HepG2 (cell line): Measurements from ENCODE around the gene DOK5. TPM values are rescaled to one million over a fixed set of nuclear protein-coding genes. Genes with fewer than 3 reads are reported as not detected.

Experiments
- ATAC-seq: fragments of 200-7000 bp; cut with Tn5 transposase; 3 replicates; pipeline ENCODE4 v1.9.1; 2020; ENCODE audit warnings: mild to moderate bottlenecking, moderate library complexity
- BruUV-seq: library from RNA; stranded (reverse); fragments of 400-500 nt; replicated peaks from 2 replicates; lab custom pipeline; 2021; lab: Mats Ljungman, UMichigan
- CTCF ChIA-PET: fragments of 300-600 bp; formaldehyde crosslinking; extraction: SDS; loops from one replicate; lab custom pipeline; 2021; ENCODE audit warnings: low total read pairs, inconsistent platforms, low intra/inter-chr PET ratio; lab: Yijun Ruan, JAX
- POLR2A ChIA-PET: fragments of 350-600 bp; sonication (Branson Sonifier 250); formaldehyde crosslinking; loops from one replicate; lab custom pipeline; 2020; ENCODE audit warnings: antibody characterized with exemption, inconsistent platforms; lab: Yijun Ruan, JAX
- DNase-seq: peaks from one replicate; pipeline ENCODE4 v3.0.0-alpha.2; 2015; ENCODE audit warnings: low spot score
- FAIRE-seq: peaks from 3 replicates; lab custom pipeline; 2011; peaks lifted over from hg19 to GRCh38; lab: Jason Lieb, UNC
- H2AFZ ChIP-seq: one replicate; pipeline ENCODE4 v1.6.1; 2011; ENCODE audit warnings: low read length, inconsistent platforms
- H3K27ac ChIP-seq: fragments of 300-600 bp; 3 replicates; pipeline ENCODE4 v1.8.0; 2011; ENCODE audit warnings: mixed run types, mild to moderate bottlenecking, mixed read lengths, low read length, inconsistent platforms; ENCODE audit not compliant: insufficient read depth; ENCODE audit errors: extremely low read length
- H3K27me3 ChIP-seq, 2 experiments: fragments of 200-600 bp in 1 of 2; 2 replicates in 1 of 2; 3 replicates in 1 of 2; pipeline versions ENCODE4 v1.6.0 to v1.8.0; 2011; ENCODE audit warnings: low read length in 2 of 2, mild to moderate bottlenecking in 2 of 2, moderate library complexity in 2 of 2, inconsistent platforms in 1 of 2; ENCODE audit not compliant: insufficient read depth in 2 of 2, control insufficient read depth in 1 of 2
- H3K36me3 ChIP-seq, 2 experiments: fragments of 200-600 bp in 1 of 2; replicated peaks in 1 of 2; 2 replicates in 1 of 2; 3 replicates in 1 of 2; pipeline versions ENCODE4 v1.5.1 to v1.8.0; 2011; ENCODE audit warnings: low read length in 2 of 2, inconsistent platforms in 1 of 2; ENCODE audit not compliant: insufficient read depth in 2 of 2, control insufficient read depth in 1 of 2
- H3K4me1 ChIP-seq: 2 replicates; pipeline ENCODE4 v1.5.1; 2012; ENCODE audit warnings: low read length, inconsistent platforms; ENCODE audit not compliant: insufficient read depth
- H3K4me2 ChIP-seq: 2 replicates; pipeline ENCODE4 v1.6.0; 2011; ENCODE audit warnings: low read depth, low read length, inconsistent platforms
- H3K4me3 ChIP-seq, 3 experiments: fragments of 200-600 bp in 1 of 3; sonication (generic), shearing (Covaris generic) in 1 of 3; replicated peaks in 1 of 3; 2 replicates each; pipeline ENCODE4 v1.5.1; 2011 to 2016; ENCODE audit warnings: low read length in 3 of 3, inconsistent platforms in 2 of 3, low read depth in 2 of 3, mild to moderate bottlenecking in 2 of 3, control low read depth in 1 of 3, mixed read lengths in 1 of 3; ENCODE audit not compliant: insufficient read depth in 1 of 3
- H3K79me2 ChIP-seq: one replicate; pipeline ENCODE4 v1.6.1; 2011; ENCODE audit warnings: low read length, inconsistent platforms; ENCODE audit not compliant: insufficient read depth
- H3K9ac ChIP-seq: 2 replicates; pipeline ENCODE4 v1.6.0; 2011; ENCODE audit warnings: mild to moderate bottlenecking, low read depth, low read length, inconsistent platforms; ENCODE audit not compliant: insufficient read depth
- H3K9me3 ChIP-seq: 2 replicates; pipeline ENCODE4 v1.5.1; 2012; ENCODE audit warnings: mild to moderate bottlenecking, low read length
- H4K20me1 ChIP-seq: 2 replicates; pipeline ENCODE4 v1.6.0; 2011; ENCODE audit warnings: inconsistent platforms, mild to moderate bottlenecking, low read length, moderate library complexity; ENCODE audit not compliant: insufficient read depth
- CCAR2 ChIP-seq: fragments of 200-400 bp; formaldehyde crosslinking; optimal IDR thresholded peaks from 2 replicates; pipeline ENCODE3; 2018; ENCODE audit warnings: low read depth, mild to moderate bottlenecking, low read length, moderate library complexity
- GTF2F1 ChIP-seq: fragments of 150-350 bp; IDR thresholded peaks from 2 replicates; pipeline ENCODE4 v1.6.1; 2014; ENCODE audit warnings: low read length
- ZBTB8A ChIP-seq: sonication (generic); formaldehyde crosslinking; IDR thresholded peaks from 2 replicates; pipeline ENCODE4 v1.4.0; 2020; ENCODE audit warnings: mild to moderate bottlenecking, low read depth, missing genetic modification reagents, borderline replicate concordance
- ZNF160 ChIP-seq: sonication (generic); formaldehyde crosslinking; IDR thresholded peaks from 2 replicates; pipeline ENCODE4 v1.8.0; 2022; ENCODE audit warnings: mild to moderate bottlenecking, inconsistent platforms, missing genetic modification reagents
- ZNF563 ChIP-seq: sonication (generic); formaldehyde crosslinking; IDR thresholded peaks from 2 replicates; pipeline ENCODE4 v1.8.0; 2022; ENCODE audit warnings: mild to moderate bottlenecking, moderate library complexity, missing genetic modification reagents
- WGBS: methylation state at CpG from one replicate; pipeline ENCODE4 v1.1.6; 2017; ENCODE audit warnings: low lambda C conversion rate; 5-methylcytosine and 5-hydroxymethylcytosine counted together
- in situ Hi-C: cut with HindIII; loops from 2 replicates; pipeline ENCODE4 v1.10.0; 2017; ENCODE audit warnings: low pct_unique_long_range_greater_than_20kb; ENCODE audit not compliant: extremely low pct_ligation_motif_present
- intact Hi-C: fragments of 100-400 bp; cut with micrococcal nuclease; formaldehyde crosslinking; loops from one replicate; pipeline ENCODE4 v1.10.0; 2022; ENCODE audit not compliant: unreplicated experiment
- polyA plus RNA-seq, 8 experiments: library from polyadenylated mRNA; depleted of rRNA in 3 of 8; stranded (reverse) in 7 of 8; unstranded in 1 of 8; fragments of >200 nt; fragmentation: Illumina TruSeq in 4 of 8; extraction: Trizol in 4 of 8; gene quantifications; 2 replicates each; pipeline versions ENCODE4 v1.2.1 to v1.2.3, GENCODE V29; 2011 to 2016; ENCODE audit warnings: low read depth in 4 of 8, missing spikeins in 1 of 8, mixed read lengths in 1 of 8; ENCODE audit not compliant: insufficient read depth in 1 of 8
- total RNA-seq, 5 experiments: library from RNA; depleted of rRNA; stranded (reverse); fragments of >200 nt; fragmentation: Illumina TruSeq; extraction: Trizol; gene quantifications; 2 replicates each; pipeline ENCODE4 v1.2.3, GENCODE V29; 2016; ENCODE audit warnings: low read depth in 1 of 5
- TF ChIP-seq, protein P1 (sequence below): sonication (generic); formaldehyde crosslinking; IDR thresholded peaks from 2 replicates; pipeline ENCODE4 v1.4.0; 2020; ENCODE audit warnings: mild to moderate bottlenecking, missing genetic modification reagents, borderline replicate concordance
- TF ChIP-seq, protein P2 (sequence below): IDR thresholded peaks from 2 replicates; pipeline ENCODE4 v1.6.1; 2012; ENCODE audit warnings: low read depth, low read length, improper control_type of control experiment
- TF ChIP-seq, protein P3 (sequence below): sonication (generic); formaldehyde crosslinking; IDR thresholded peaks from 2 replicates; pipeline ENCODE4 v1.4.0; 2020; ENCODE audit warnings: missing genetic modification reagents, mild to moderate bottlenecking, borderline replicate concordance
- TF ChIP-seq, protein P4 (sequence below): IDR thresholded peaks from 2 replicates; pipeline ENCODE4 v1.6.1; 2016; ENCODE audit warnings: low read depth, missing genetic modification reagents, missing compliant biosample characterization

DOK5 gene
- total and polyA plus RNA-seq, 2 of the 13 experiments (the other 11 are each of a cell fraction or from before 2014, with no cell fraction given), result not detected

DNA sequence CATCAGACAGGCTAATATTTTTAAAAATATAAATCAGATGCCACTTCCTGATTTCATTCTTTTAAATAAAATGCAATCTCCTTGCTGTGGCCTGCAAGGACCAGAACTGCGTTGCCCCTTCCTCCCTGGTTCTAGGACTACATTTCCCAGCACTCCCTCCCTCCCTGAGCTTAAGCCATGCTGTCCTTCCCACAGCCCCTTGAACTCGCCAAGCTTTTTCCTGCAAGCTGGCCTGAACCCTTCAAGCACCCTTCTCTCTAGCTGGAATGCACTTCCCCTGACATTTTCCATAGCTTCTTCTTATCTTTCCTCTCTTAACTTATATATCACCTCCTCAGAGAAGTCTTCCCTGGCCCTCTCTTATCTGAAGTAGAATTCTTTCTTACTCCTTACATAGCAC, 6.1 kb upstream of the DOK5 start:
- in situ Hi-C loops, result no loop called here
- 6% methylated on average over 2 of the region's 2 CpGs for WGBS
- Histone ChIP-seq H4K20me1 (no peaks in the 10 kb centered on the region), H2AFZ (no peak overlapping the region), H3K4me1 (no peaks in the 10 kb centered on the region), H3K4me3 (no peak overlapping the region), H3K79me2 (no peaks in the 10 kb centered on the region), H3K27me3 (peaks cover under 1 to 7% of the 10 kb centered on the region in 2 experiments; a peak in 3 of 5 replicates), H3K9ac (no peak overlapping the region), H3K4me2 (no peak overlapping the region), H3K36me3 (no peaks in the 10 kb centered on the region), H3K27ac (no peak overlapping the region), H3K9me3 (no peaks in the 10 kb centered on the region)
- ATAC-seq (no peak), FAIRE-seq (no peak), DNase-seq (no peak)
- BruUV-seq, result no TSS peak
- ChIA-PET POLR2A (no interaction called here), CTCF (no interaction called here)
- intact Hi-C loops, result no loop called here
- TF ChIP-seq ZNF160 (CRISPR knock-in tag), result no peak
- no peak for TF ChIP-seq ZBTB8A (CRISPR knock-in tag)
- TF ChIP-seq, protein P1, sequence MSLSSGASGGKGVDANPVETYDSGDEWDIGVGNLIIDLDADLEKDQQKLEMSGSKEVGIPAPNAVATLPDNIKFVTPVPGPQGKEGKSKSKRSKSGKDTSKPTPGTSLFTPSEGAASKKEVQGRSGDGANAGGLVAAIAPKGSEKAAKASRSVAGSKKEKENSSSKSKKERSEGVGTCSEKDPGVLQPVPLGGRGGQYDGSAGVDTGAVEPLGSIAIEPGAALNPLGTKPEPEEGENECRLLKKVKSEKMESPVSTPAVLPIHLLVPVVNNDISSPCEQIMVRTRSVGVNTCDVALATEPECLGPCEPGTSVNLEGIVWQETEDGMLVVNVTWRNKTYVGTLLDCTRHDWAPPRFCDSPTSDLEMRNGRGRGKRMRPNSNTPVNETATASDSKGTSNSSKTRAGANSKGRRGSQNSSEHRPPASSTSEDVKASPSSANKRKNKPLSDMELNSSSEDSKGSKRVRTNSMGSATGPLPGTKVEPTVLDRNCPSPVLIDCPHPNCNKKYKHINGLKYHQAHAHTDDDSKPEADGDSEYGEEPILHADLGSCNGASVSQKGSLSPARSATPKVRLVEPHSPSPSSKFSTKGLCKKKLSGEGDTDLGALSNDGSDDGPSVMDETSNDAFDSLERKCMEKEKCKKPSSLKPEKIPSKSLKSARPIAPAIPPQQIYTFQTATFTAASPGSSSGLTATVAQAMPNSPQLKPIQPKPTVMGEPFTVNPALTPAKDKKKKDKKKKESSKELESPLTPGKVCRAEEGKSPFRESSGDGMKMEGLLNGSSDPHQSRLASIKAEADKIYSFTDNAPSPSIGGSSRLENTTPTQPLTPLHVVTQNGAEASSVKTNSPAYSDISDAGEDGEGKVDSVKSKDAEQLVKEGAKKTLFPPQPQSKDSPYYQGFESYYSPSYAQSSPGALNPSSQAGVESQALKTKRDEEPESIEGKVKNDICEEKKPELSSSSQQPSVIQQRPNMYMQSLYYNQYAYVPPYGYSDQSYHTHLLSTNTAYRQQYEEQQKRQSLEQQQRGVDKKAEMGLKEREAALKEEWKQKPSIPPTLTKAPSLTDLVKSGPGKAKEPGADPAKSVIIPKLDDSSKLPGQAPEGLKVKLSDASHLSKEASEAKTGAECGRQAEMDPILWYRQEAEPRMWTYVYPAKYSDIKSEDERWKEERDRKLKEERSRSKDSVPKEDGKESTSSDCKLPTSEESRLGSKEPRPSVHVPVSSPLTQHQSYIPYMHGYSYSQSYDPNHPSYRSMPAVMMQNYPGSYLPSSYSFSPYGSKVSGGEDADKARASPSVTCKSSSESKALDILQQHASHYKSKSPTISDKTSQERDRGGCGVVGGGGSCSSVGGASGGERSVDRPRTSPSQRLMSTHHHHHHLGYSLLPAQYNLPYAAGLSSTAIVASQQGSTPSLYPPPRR (CRISPR knock-in tag), result no peak
- TF ChIP-seq CCAR2, result no peak
- TF ChIP-seq GTF2F1, result no peak
- no peak for TF ChIP-seq ZNF563 (CRISPR knock-in tag)
- TF ChIP-seq, protein P2, sequence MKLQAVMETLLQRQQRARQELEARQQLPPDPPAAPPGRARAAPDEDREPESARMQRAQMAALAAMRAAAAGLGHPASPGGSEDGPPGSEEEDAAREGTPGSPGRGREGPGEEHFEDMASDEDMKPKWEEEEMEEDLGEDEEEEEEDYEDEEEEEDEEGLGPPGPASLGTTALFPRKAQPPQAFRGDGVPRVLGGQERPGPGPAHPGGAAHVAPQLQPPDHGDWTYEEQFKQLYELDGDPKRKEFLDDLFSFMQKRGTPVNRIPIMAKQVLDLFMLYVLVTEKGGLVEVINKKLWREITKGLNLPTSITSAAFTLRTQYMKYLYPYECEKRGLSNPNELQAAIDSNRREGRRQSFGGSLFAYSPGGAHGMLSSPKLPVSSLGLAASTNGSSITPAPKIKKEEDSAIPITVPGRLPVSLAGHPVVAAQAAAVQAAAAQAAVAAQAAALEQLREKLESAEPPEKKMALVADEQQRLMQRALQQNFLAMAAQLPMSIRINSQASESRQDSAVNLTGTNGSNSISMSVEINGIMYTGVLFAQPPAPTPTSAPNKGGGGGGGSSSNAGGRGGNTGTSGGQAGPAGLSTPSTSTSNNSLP, result no peak
- TF ChIP-seq, protein P3, sequence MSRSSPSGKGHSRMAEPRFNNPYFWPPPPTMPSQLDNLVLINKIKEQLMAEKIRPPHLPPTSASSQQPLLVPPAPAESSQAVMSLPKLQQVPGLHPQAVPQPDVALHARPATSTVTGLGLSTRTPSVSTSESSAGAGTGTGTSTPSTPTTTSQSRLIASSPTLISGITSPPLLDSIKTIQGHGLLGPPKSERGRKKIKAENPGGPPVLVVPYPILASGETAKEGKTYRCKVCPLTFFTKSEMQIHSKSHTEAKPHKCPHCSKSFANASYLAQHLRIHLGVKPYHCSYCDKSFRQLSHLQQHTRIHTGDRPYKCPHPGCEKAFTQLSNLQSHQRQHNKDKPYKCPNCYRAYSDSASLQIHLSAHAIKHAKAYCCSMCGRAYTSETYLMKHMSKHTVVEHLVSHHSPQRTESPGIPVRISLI (CRISPR knock-in tag), result no peak
- TF ChIP-seq, protein P4, sequence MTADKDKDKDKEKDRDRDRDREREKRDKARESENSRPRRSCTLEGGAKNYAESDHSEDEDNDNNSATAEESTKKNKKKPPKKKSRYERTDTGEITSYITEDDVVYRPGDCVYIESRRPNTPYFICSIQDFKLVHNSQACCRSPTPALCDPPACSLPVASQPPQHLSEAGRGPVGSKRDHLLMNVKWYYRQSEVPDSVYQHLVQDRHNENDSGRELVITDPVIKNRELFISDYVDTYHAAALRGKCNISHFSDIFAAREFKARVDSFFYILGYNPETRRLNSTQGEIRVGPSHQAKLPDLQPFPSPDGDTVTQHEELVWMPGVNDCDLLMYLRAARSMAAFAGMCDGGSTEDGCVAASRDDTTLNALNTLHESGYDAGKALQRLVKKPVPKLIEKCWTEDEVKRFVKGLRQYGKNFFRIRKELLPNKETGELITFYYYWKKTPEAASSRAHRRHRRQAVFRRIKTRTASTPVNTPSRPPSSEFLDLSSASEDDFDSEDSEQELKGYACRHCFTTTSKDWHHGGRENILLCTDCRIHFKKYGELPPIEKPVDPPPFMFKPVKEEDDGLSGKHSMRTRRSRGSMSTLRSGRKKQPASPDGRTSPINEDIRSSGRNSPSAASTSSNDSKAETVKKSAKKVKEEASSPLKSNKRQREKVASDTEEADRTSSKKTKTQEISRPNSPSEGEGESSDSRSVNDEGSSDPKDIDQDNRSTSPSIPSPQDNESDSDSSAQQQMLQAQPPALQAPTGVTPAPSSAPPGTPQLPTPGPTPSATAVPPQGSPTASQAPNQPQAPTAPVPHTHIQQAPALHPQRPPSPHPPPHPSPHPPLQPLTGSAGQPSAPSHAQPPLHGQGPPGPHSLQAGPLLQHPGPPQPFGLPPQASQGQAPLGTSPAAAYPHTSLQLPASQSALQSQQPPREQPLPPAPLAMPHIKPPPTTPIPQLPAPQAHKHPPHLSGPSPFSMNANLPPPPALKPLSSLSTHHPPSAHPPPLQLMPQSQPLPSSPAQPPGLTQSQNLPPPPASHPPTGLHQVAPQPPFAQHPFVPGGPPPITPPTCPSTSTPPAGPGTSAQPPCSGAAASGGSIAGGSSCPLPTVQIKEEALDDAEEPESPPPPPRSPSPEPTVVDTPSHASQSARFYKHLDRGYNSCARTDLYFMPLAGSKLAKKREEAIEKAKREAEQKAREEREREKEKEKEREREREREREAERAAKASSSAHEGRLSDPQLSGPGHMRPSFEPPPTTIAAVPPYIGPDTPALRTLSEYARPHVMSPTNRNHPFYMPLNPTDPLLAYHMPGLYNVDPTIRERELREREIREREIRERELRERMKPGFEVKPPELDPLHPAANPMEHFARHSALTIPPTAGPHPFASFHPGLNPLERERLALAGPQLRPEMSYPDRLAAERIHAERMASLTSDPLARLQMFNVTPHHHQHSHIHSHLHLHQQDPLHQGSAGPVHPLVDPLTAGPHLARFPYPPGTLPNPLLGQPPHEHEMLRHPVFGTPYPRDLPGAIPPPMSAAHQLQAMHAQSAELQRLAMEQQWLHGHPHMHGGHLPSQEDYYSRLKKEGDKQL, result no peak
